TTC549 (cell line): ENCODE measurements around the gene WDFY3.

Source experiments
- FAIRE-seq: peaks from 2 replicates; lab custom pipeline; 2012; peaks lifted over from hg19 to GRCh38; lab: Jason Lieb, UNC

WDFY3 gene

DNA sequence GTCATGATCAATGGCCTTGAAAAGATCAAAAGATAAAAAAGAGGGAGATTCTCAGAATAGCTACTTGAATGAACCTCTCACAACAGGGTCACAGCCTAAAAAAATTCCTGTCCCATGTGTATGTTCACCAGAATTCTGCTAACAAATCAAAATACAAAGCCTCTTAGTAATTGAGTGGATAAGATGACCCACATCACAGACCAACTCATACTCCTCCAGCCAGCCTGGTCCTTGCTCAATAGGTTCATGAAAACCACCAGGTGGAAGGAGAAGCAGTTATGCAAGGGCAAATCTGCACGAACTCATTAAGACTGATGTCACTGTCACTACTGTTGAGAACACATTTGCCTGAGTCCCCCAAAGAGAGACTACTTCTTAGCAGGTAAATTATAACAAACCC lies 21.5 kb downstream of the WDFY3 start:
- no peak for FAIRE-seq

DNA sequence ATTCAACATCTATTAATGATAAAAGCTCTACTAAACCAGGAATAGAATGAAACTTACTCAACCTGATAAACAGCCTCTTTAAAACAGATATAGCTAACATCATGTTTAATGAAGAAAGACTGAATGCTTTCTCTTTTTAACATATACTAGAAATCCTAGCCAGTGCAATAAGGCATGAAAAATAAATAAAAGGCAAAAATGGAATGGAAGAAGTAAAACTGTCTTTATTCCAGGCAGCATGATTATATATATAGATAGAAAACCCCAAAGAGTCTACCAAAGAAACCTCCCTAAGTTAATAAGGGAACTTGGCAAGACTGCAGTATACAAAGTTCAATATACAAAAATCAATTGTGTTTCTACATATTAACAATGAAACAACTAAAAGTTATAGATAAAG lies 25.5 kb downstream of the WDFY3 start:
- FAIRE-seq = no peak

DNA sequence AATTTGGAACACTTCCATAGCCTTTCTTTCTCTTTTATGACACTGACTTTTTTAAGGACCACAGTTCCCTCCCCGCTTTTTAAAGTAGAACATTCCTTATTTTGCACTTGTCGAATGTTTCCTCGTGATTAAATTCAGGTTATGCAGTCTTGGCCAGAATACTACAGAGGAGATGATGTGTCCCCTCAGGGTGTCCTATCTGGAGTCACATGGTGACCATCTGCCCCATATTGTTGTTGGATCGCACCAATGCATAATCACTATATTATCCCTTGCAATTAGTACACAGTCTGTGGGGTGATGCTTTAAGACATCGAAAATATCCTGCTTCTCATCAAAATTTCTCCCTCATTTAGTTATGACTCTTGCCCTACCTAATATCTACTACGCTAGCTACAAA lies 27.4 kb downstream of the WDFY3 start:
- FAIRE-seq = no peak

DNA sequence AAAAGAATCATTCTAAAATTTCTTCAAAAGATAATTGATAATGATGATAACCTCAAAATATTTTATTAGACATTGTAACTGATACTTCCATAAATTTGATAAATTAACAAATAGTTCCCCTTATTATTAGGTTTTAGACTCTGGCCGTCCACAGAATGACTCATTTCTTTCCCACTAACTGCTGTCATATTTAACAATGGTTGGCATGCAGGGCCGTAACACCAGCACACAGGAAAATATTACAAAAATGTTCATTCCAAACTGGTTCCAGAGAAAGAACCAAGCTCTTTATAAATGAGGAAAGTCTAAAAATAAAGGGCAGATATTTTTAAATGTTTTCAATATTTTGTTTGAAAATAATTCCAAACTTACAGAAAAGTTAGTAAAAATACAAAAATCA lies 28.2 kb downstream of the WDFY3 start:
- FAIRE-seq = no peak

DNA sequence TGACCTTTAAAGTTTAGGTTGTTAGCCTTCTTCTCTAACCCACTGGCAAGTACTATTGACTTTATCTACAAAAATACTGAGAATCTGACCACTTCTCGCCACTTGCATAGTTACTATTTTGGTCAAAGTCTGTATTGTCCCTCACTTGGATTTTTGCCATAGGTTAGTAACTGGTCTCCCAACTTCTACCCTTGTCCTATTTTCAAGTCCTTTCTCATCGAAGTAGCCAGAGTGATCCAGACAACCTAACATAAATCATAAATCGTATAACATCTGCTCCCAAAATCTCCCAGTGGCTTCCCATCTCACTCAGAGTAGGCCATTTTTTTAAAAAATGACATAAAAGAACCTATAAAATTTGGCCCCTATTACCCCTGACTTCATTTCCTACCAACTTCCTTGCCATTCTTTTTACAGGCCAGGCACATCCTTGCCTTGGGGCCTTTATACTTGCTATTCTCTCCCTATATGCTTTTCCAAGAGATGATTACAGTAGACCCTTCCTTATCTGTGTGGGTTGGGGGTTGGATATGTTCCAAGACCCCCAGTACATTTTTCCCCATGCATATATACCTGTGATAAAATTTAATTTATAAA lies 29.0 kb downstream of the WDFY3 start:
- no peak for FAIRE-seq

DNA sequence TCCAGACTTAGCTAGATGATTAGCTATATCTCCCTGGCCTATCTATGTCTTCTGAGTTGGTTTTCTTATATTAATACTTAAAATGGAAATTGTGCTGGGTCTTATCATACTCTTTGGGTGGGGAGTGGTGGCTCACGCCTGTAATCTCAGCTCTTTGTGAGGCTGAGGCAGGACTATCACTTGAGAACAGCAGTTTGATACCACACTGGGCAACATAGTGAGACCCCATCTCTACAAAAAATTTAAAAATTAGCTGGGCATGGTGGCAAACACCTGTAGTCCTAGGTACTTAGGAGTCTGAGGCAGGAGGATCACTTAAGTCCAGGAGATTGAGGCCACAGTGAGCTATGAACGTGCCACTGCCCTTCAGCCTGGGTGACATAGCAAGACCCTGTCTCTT lies 30.4 kb downstream of the WDFY3 start:
- FAIRE-seq = no peak

DNA sequence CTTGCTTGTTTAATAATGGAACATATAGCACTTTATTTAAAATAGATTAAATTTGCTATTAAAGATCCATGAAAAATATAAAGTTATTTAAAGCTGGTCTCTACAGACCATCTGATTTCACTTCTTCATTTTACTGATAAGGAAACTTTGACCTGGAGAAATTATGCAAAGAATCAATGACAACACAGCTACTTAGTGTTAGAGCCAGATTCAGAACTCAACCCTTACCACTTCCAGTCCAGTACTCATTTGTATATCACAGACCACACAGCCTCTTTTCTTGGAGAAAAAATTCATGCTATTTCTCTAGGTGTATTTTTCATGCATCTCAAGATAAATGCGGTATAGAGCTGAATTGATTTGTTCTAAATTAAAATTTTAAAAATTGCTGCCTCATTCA lies 34.0 kb downstream of the WDFY3 start:
- FAIRE-seq = no peak

DNA sequence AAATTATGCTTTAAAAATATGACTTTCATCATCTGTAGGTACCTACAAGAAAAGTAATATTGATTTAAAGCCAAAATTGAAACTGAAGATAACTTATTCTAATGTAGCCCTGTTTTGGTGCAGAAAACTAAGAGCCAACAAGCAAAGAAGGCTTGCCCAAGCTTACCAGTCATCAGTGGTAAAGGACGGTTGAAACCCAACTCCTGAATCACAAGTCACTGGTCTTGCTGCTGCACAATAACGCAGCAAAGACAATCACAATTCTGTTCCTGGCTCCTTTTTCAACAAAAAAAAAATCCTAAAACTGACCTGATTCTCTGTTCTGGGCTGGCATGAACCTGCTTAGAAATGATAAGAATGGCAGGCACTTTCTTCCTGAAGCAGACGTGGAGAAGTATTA lies 34.5 kb downstream of the WDFY3 start:
- FAIRE-seq = no peak

DNA sequence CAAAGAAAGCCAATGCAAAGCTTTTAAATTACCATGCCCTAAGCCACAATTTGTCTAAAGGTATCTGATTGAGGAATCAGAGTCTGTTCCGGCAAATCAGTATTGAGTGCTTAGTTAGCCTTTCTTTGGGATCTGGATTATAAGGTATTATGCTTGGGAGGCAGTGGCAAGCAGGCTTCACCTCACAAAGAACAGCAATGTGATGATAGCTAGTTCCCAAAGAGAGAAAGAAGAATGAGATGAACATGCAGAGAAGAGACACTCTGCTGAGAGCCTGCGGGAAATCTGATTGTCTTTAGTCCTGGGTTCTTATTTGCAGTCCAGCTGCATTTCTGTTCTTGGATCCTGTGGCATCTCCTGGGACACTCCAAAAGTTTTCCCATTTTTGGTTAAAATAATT lies 35.2 kb downstream of the WDFY3 start:
- FAIRE-seq = no peak

DNA sequence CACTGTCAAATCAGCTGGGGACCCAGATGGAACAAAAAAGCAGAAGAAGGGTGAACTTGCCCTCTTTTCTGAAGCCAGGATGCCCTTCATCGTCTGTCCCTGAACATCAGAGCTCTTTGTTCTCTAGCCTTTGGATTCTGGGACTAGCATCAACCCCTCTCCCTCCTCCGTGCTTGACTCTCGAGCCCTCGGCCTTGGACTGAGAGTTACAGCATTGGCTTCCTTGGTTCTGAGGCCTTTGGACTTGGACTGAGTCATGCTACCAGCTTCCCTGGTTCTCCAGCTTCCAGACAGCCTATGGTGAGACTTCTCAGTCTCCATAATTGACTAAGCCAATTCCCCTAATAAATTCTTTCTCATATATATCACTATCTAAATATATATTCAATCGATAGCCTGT lies 38.4 kb downstream of the WDFY3 start:
- no peak for FAIRE-seq

DNA sequence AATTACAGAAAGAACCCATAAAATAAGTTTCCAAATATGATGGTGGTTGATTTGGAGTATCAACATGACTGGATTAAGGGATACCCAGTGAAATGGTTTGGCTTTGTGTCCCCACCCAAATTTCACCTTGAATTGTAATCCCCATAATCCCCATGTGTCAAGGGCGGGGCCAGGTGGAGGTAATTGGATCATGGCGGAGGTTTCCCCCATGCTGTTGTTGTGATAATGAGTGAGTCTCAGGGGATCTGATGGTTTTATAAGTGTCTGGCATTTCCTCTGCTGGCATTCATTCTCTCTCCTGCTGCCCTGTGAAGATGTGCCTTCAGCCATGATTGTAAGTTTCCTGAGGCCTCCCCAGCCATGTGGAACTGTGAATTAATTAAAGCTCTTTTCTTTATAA lies 39.1 kb downstream of the WDFY3 start:
- no peak for FAIRE-seq

DNA sequence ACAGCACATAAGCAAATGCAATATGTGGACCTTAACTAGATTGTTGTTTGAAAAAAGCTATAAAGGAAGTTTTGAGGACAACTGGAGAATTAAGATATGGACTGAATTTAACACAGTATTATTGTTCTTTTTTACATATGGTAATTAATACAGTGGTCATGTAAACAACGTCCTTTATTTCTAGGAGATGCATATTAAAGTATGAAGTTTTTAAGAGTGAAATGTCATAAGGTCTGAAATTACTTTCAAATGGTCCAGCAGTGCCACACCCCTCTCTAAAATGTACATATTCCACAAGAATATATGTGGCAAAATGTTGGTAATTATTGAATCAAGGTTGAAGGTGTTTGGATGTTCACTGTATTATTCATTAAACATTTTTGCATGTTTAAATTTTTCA lies 40.9 kb downstream of the WDFY3 start:
- no peak for FAIRE-seq

DNA sequence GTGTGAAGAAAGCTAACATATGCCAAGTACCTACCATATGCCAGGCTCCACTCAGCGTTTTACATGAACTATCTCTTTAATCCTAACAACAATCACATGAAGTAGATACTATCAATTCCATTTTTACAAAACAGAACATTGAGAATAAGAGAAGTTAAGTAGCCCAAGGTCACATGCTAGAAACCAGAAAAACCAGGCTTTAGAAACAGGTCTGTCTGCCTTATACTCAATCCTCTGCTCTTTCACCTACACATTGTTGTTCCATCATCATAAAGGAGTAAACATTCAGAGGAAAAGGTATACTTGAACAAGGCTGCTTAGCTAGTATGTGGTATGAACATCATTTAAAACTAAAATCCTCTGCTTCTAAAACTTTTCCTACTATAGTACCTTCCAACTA lies 42.1 kb downstream of the WDFY3 start:
- FAIRE-seq = no peak

DNA sequence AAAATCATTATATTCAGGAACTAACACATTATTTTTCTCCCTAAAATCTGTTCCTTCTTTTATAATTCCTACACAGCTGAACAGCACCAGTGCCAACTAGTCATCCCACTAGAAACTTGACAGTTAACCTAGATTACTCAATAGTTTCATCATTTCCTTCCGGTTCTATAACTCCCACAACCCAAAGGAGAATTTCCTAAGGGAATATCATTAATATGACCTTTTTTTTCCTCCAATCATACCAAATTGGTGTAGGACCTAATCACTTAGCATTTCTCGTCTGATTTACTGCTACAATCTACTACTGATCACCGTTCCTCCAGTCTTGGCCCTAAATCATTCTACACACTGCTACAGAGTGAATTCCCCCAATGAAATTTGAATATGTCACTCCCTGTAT lies 45.9 kb downstream of the WDFY3 start:
- no peak for FAIRE-seq

DNA sequence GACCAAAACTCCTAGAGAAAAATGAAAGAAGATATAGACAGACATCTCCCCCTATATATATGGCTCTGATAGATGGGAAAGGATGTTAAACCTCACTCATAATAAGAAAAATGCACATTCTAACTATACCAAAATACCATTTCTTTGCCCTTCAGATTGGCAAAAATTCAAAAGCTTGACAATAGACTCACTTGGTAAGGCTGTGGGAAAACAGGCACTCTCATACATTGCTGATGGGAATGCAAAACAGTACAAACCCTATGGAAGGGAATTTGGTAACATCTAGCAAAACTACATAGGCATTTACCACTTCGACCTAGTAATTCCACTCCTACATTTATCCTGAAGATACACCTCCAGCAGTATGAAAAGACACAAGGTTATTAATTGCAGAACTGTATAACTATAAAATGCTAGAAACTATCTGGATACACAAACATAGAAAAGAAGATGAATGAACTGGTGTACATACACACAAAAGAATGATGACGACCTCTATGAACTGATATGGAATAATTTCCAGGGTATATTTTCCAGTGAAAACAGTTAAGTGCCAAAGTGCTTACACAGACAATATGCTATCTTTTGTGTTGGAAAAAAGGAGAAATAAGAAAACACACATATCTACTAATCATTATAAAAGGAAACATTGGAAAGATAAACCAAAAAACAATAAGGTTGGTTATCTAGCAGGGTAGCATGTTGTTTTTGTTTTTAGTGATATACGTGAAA lies 48.5 kb downstream of the WDFY3 start:
- no peak for FAIRE-seq

DNA sequence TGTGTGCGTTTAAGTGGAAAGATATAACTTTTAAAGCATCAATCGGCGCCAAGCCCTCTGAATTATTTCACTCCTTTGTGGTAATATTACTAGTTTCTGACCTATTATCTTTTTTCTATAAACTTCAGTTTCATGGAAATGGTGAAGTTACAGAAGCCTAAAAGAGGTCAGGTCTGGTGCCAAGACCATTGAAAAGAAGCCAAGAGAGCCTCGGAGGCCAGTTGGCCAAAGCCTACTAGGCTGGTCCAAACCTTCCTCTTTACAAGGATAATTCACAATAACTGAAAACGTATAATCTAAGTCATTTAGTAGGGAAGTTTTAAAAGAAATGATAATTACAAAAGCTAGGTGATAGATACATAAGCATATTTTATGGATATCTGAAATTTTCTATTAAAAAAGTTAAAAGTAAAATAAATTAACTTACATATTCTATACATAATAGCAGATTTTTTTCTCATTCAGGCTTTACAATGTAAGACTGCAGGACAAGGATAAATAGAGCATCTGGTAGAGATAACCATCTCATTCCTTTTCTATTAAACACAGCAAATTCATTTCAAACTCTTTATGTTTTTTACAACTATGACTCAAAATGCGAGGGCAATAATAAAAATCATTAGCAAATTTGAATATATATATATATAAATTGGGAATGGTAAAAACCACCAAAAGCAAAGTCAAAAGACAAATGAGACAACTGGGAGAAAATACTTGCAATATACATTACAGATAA lies 49.2 kb downstream of the WDFY3 start:
- no peak for FAIRE-seq

DNA sequence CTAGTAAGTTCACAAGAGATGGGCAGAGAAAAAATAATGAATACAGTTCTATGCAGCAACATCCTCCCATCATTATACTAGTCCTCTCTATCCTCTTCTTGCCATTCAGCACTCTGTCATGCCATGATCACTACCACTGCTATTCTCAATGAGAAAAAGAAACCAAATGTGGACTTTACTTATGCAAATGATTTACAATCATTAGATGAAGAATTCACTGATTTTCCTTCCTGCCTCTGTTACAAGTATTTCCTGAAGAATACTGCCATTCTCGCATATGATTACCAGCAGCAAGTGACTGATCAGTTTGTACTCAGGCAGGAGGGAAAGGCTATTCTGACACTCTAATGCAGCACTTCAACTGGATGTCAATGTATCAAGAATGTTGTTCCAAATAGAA lies 50.3 kb downstream of the WDFY3 start:
- FAIRE-seq = no peak

DNA sequence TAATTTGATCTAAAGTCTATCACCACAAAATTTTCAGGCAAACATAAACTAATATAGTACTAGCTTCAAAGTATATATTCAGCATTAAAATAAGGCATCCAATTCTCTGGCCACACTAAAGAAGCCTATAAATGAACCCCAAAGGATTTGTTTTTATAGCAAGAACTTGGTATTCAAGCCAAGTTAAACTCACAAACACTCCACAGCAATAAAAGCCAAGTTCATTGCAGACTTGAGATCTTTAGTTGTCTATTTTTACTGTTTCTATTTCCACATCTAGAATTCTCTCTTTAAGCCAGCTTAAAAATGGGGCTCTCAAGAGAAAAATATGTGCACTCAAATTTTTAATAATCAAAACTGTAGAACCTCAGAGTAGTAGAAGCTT lies 51.1 kb downstream of the WDFY3 start:
- FAIRE-seq = no peak

DNA sequence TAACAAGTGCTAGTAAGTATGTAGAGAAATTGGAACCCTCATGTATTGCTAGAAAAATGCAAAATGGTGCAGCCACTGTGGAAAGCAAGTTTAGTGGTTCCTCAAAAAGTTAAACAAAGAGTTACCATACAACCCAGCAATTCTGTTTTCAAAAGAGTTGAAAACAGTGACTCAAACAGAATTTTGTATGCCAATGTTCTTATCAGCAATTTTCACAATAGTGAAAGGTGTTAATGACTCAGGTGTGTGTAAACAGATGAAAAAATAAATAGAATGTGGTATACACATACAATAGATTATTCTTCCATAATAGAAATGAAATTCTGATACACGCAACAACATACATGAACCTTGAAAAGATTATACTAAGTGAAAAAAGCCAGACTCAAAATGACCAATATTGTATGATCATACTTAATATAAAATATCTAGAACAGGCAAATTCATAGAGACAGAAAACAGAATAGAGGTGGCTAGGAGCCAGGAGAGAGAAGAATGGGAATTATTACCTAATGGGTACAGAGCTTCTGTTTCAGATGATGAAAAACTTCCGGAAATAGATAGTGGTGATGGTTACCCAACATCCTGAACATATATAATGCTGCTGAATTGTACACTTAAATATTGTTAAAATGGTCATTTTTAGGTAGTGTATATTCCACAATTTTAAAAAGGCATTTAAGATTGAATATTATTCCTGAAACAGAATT lies 51.6 kb downstream of the WDFY3 start:
- no peak for FAIRE-seq

DNA sequence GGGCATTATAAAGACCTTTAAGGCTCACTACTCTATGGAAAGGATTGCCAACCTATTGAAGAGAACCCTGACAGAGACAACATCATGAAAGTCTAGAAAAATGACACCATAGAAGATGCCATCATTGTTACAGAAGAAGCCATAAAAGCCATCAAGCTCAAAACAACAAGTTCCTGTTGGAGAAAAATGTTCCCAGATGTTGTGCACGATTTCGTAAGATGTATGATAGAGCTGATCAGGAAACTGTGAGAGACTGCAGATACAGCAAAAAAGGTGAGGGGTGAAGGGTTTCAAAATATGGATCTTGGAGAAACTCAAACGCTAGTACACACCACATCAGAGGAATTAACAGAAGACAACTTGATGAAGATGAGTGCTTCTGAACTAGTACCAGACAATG lies 53.3 kb downstream of the WDFY3 start:
- FAIRE-seq = no peak

DNA sequence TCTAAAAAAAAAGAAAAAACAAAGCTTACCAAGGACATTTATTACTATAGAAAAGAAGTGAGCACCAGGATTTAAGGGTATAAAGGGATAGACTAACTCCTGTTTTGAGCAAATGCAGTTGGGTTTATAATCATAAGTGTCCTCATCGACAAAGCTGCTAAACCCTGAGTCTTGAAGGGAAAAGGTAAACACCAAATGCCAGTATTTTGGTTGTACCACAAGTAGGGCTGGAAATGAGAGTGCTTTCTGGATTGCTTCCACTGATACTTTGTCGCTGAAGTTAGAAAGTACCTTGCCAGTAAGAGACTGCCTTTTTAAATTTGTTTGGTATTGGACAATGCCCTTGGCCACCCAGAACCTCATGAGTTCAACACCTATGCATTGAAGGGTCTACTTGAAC lies 53.7 kb downstream of the WDFY3 start:
- no peak for FAIRE-seq

DNA sequence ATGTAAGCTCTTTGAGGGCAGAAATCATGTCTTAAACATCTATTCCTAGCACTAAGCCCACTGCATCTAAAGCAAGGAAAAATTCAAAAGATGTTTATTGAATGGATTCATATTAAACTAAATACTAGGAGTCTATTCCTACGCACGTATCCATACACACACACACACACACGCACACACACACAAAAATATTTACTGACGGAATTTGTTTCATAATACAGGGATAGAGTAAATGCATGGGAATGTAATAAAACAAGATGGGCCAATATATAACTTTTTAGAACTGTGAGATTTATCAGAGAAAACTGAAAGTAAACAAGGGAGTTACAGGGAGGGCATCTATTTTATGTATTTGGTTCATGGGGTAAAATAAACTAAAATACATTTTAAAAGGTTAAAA lies 57.6 kb downstream of the WDFY3 start:
- FAIRE-seq = no peak

DNA sequence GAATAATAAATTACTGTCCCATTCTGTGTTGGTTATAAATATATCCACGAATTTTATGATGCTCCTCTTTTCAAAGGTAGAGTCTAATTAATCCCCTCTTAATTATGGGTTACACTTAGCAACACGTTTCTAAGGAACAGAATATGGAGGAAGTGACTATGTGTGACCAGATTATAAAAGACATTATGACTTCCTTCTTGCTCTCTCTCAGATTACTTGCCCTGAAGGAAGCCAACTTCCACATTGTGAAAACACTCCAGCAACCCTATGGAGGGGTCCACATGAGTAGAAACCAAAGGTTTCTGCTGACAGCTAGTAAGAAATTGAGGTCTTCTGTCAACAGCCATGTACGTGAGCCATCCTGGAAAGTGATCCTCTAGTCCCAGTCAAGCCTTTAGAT lies 59.3 kb downstream of the WDFY3 start:
- no peak for FAIRE-seq
